Upper lobe of left lung (tissue), 6 donors: ENCODE results near the gene ELOB. TPM values are rescaled to one million over a fixed set of nuclear protein-coding genes. Genes with fewer than 3 reads are reported as not detected.

ENCODE experiments used
- ATAC-seq, 2 donors: fragments of 200-7000 bp; cut with Tn5 transposase; one replicate each; pipeline ENCODE4 v1.9.1; 2022; ENCODE audit warnings: mild to moderate bottlenecking in 2 of 2, moderate library complexity in 2 of 2; ENCODE audit not compliant: low FRiP score in 2 of 2
- DNase-seq, 2 donors: peaks; one replicate each; pipeline ENCODE4 v3.0.0-alpha.2; 2019 to 2020
- H3K27ac ChIP-seq, 4 donors: fragments of 200-600 bp; sonication (generic); one replicate each; pipeline ENCODE4 v1.5.1; 2016 to 2019
- H3K27me3 ChIP-seq, 4 donors: fragments of 200-600 bp; sonication (generic); one replicate each; pipeline ENCODE4 v1.5.1; 2017 to 2019
- H3K36me3 ChIP-seq, 4 donors: fragments of 200-600 bp; sonication (generic); one replicate each; pipeline ENCODE4 v1.5.1; 2016 to 2019
- H3K4me1 ChIP-seq, 4 donors: fragments of 200-600 bp; sonication (generic); one replicate each; pipeline ENCODE4 v1.5.1; 2018 to 2019
- H3K4me3 ChIP-seq, 4 donors: fragments of 200-600 bp; sonication (generic); one replicate each; pipeline ENCODE4 v1.5.1; 2017 to 2019; ENCODE audit warnings: mild to moderate bottlenecking in 2 of 4, moderate library complexity in 1 of 4
- H3K9me3 ChIP-seq, 4 donors: fragments of 200-600 bp; sonication (generic); one replicate each; pipeline ENCODE4 v1.5.1; 2018 to 2019
- EP300 ChIP-seq, 4 donors: sonication (generic); formaldehyde crosslinking; IDR thresholded peaks; one replicate each; pipeline ENCODE4 v1.5.1; 2017; ENCODE audit warnings: antibody characterized with exemption in 4 of 4, control low read depth in 2 of 4
- POLR2A ChIP-seq, 4 donors: fragments of 450-650 bp; IDR thresholded peaks; one replicate each; pipeline ENCODE4 v1.5.1; 2016 to 2017; ENCODE audit warnings: antibody characterized with exemption in 4 of 4, mild to moderate bottlenecking in 2 of 4
- POLR2AphosphoS5 ChIP-seq, 2 donors: sonication (generic); formaldehyde crosslinking; IDR thresholded peaks; one replicate each; pipeline ENCODE4 v1.5.1; 2017; ENCODE audit warnings: antibody characterized with exemption in 2 of 2
- WGBS, 2 donors: methylation state at CpG; one replicate each; pipeline ENCODE4 v1.1.5; 2017 to 2018; 5-methylcytosine and 5-hydroxymethylcytosine counted together
- total RNA-seq, 6 donors: library from RNA; depleted of rRNA in 4 of 6; stranded (reverse); fragments of >200 nt in 4 of 6; gene quantifications; one replicate each; pipeline versions ENCODE4 v1.1.0 to v1.2.1, GENCODE V29; 2016 to 2021
- TF ChIP-seq, protein P1 (sequence below), 6 experiments: fragments of 450-650 bp in 4 of 6; fragments of 200-600 bp in 2 of 6; sonication (generic) in 2 of 6; IDR thresholded peaks; one replicate each; pipeline ENCODE4 v1.5.1; 2016 to 2019; ENCODE audit warnings: antibody characterized with exemption in 6 of 6
- donor health status: DM: no; HTN: no; CAD: no; lungs with moderate emphysema.
- donor health status: DM: no; HTN: yes; CAD: no; lungs with severe emphysema.

ELOB gene
- total RNA-seq, 6 donors from 2014 or later = 73.3 to 245 (median 145) TPM

GRCh38 chr16:2822496-2822895 is 45.4 kb upstream of the ELOB start:
- DNase-seq (no peak), ATAC-seq (no peak)
- H3K4me3 ChIP-seq = no peak overlapping the region
- H3K36me3 ChIP-seq = no peaks in the 10 kb centered on the region
- no peaks in the 10 kb centered on the region for H3K4me1 ChIP-seq
- H3K27ac ChIP-seq = no peak overlapping the region
- WGBS, 2 donors = 52 to 58% methylated on average over 4 of the region's 4 CpGs
- peaks cover 0 to 2% (median 0%) of the 10 kb centered on the region in 4 donors for H3K27me3 ChIP-seq
- H3K9me3 ChIP-seq = no peaks in the 10 kb centered on the region
- TF ChIP-seq POLR2AphosphoS5 (IDR thresholded peaks at IDR 0.05) (no peak), POLR2A (IDR thresholded peaks at IDR 0.05) (no peak), EP300 (IDR thresholded peaks at IDR 0.05) (no peak)
- TF ChIP-seq, protein P1, sequence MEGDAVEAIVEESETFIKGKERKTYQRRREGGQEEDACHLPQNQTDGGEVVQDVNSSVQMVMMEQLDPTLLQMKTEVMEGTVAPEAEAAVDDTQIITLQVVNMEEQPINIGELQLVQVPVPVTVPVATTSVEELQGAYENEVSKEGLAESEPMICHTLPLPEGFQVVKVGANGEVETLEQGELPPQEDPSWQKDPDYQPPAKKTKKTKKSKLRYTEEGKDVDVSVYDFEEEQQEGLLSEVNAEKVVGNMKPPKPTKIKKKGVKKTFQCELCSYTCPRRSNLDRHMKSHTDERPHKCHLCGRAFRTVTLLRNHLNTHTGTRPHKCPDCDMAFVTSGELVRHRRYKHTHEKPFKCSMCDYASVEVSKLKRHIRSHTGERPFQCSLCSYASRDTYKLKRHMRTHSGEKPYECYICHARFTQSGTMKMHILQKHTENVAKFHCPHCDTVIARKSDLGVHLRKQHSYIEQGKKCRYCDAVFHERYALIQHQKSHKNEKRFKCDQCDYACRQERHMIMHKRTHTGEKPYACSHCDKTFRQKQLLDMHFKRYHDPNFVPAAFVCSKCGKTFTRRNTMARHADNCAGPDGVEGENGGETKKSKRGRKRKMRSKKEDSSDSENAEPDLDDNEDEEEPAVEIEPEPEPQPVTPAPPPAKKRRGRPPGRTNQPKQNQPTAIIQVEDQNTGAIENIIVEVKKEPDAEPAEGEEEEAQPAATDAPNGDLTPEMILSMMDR (IDR thresholded peaks at IDR 0.05) = no peak

DNA sequence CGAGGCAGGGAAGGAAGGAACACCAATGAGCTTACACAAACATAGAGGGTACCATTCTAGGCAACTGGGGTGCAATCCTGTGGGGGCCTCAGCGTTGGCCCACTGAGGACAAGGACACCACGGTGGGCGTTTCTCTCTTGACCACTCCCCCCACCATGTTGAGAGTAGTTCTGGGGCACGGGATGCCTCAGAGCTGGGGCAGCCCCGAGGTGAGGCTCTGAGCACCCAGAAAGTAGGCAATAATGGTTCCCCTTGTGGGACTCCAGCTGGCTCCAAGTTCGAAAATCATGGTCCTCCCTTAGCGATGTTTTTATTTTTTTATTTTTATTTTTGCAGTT is 45.0 kb upstream of the ELOB start:
- Histone ChIP-seq H3K4me1 (peaks cover 0 to 4% (median 0%) of the 10 kb centered on the region in 4 donors), H3K9me3 (no peaks in the 10 kb centered on the region), H3K36me3 (no peaks in the 10 kb centered on the region), H3K27ac (no peak overlapping the region), H3K27me3 (peaks cover 0 to 5% (median 0%) of the 10 kb centered on the region in 4 donors), H3K4me3 (no peak overlapping the region)
- ATAC-seq (no peak), DNase-seq (no peak)
- 65 to 73% methylated on average over 8 of the region's 8 CpGs for WGBS, 2 donors
- TF ChIP-seq EP300 (IDR thresholded peaks at IDR 0.05) = no peak

DNA sequence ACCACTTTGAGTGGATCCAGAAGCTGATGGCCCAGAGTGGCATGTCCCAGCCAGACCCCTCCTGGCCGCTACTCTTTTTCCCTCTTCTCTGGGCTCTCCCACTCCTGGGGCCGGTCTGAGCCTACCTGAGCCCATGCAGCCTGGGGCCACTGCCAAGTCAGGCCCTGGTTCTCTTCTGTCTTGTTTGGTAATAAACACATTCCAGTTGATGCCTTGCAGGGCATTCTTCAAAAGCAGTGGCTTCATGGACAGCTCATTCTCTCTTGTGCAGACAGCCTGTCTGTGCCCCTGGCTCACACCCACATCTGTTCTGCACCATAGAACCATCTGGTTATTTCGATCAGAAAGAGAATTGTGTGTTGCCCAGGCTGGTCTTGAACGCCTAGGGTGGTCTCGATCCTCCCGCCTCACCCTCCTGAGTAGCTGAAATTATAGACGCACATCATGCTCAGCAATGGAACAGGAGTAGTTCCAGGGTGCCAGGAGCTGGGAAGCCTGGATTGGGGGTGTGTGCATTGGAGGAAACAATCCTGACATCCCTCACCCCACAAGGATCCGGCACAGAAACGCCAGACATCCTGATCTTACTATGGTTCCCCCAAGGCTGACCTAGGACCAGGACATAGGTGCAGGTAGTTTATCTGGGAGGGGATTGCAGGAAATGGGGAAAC is 44.5 kb upstream of the ELOB start:
- H3K36me3 ChIP-seq = no peaks in the 10 kb centered on the region
- DNase-seq = no peak
- no peaks in the 10 kb centered on the region for H3K9me3 ChIP-seq
- TF ChIP-seq POLR2A (IDR thresholded peaks at IDR 0.05) (no peak), POLR2AphosphoS5 (IDR thresholded peaks at IDR 0.05) (no peak), EP300 (IDR thresholded peaks at IDR 0.05) (no peak)
- TF ChIP-seq, protein P1 (IDR thresholded peaks at IDR 0.05) = no peak
- ATAC-seq = no peak
- 83 to 87% methylated on average over 8 to 9 of the region's 9 CpGs for WGBS, 2 donors
- H3K4me3 ChIP-seq = no peak overlapping the region
- peaks cover 0 to 8% (median 0%) of the 10 kb centered on the region in 4 donors for H3K4me1 ChIP-seq
- H3K27ac ChIP-seq = no peak overlapping the region
- peaks cover 0 to 10% (median 0%) of the 10 kb centered on the region in 4 donors for H3K27me3 ChIP-seq

GRCh38 chr16:2820836-2821486 is 43.9 kb upstream of the ELOB start:
- Histone ChIP-seq H3K9me3 (no peaks in the 10 kb centered on the region), H3K27ac (no peak overlapping the region), H3K36me3 (no peaks in the 10 kb centered on the region), H3K4me3 (no peak overlapping the region), H3K27me3 (peaks cover 0 to 10% (median 0%) of the 10 kb centered on the region in 4 donors), H3K4me1 (peaks cover 0 to 8% (median 0%) of the 10 kb centered on the region in 4 donors)
- TF ChIP-seq POLR2AphosphoS5 (IDR thresholded peaks at IDR 0.05) (no peak), EP300 (IDR thresholded peaks at IDR 0.05) (no peak)
- TF ChIP-seq, protein P1 (IDR thresholded peaks at IDR 0.05) = no peak
- DNase-seq (no peak), ATAC-seq (no peak)
- 66 to 73% methylated on average over 14 of the region's 14 CpGs for WGBS, 2 donors

GRCh38 chr16:2819939-2820835 is 43.1 kb upstream of the ELOB start:
- Histone ChIP-seq H3K27me3 (peaks cover 0 to 10% (median 0%) of the 10 kb centered on the region in 4 donors), H3K27ac (no peak overlapping the region), H3K36me3 (no peaks in the 10 kb centered on the region), H3K9me3 (no peaks in the 10 kb centered on the region), H3K4me3 (no peak overlapping the region), H3K4me1 (peaks cover 0 to 8% (median 0%) of the 10 kb centered on the region in 4 donors)
- no peak for TF ChIP-seq EP300 (IDR thresholded peaks at IDR 0.05)
- no peak for TF ChIP-seq POLR2A (IDR thresholded peaks at IDR 0.05)
- no peak for TF ChIP-seq POLR2AphosphoS5 (IDR thresholded peaks at IDR 0.05)
- TF ChIP-seq, protein P1 (IDR thresholded peaks at IDR 0.05) = no peak
- DNase-seq = peak in 1 of 2 donors; percentile 57
- ATAC-seq = no peak
- 76 to 80% methylated on average over 2 to 17 of the region's 17 CpGs for WGBS, 2 donors
